Transverse colon (tissue), 4 donors: ENCODE measurements around the gene DDR2.
A peak's percentile ranks its signal among the peaks of the same experiment; 100 is the strongest.

Source experiments
- CTCF ChIP-seq, 5 experiments: fragments of 200-600 bp in 3 of 5; fragments of 450-650 bp in 2 of 5; sonication (generic) in 3 of 5; IDR thresholded peaks; 1 replicate in 2 of 5; 2 replicates in 3 of 5; pipeline ENCODE4 v1.5.1; 2016 to 2017; ENCODE audit warnings: antibody characterized with exemption in 5 of 5, inconsistent platforms in 3 of 5, mild to moderate bottlenecking in 2 of 5, moderate library complexity in 1 of 5
- POLR2A ChIP-seq: fragments of 450-650 bp; IDR thresholded peaks from one replicate; pipeline ENCODE4 v1.6.1; 2016; ENCODE audit warnings: antibody characterized with exemption, mild to moderate bottlenecking, moderate library complexity
- POLR2AphosphoS5 ChIP-seq, 3 donors: sonication (generic); formaldehyde crosslinking; IDR thresholded peaks; one replicate each; pipeline ENCODE4 v1.6.1; 2016; ENCODE audit warnings: antibody characterized with exemption in 3 of 3

- peak in 1 of 3 donors; percentile 43 for TF ChIP-seq POLR2AphosphoS5 (IDR thresholded peaks at IDR 0.05)
- TF ChIP-seq CTCF (IDR thresholded peaks at IDR 0.05): no peak
- TF ChIP-seq POLR2A: no peak
Measured at GRCh38 chr1:162633081-162633762, 958 bp downstream of the DDR2 start.
